ENCODE measurements around the gene ASPHD2. TPM values are rescaled to one million over a fixed set of nuclear protein-coding genes. Genes with fewer than 3 reads are reported as not detected.

ASPHD2 gene
- polyA plus RNA-seq, 1 of the 3 experiments (the other 2 are of a cell fraction), result 2.2 TPM

DNA sequence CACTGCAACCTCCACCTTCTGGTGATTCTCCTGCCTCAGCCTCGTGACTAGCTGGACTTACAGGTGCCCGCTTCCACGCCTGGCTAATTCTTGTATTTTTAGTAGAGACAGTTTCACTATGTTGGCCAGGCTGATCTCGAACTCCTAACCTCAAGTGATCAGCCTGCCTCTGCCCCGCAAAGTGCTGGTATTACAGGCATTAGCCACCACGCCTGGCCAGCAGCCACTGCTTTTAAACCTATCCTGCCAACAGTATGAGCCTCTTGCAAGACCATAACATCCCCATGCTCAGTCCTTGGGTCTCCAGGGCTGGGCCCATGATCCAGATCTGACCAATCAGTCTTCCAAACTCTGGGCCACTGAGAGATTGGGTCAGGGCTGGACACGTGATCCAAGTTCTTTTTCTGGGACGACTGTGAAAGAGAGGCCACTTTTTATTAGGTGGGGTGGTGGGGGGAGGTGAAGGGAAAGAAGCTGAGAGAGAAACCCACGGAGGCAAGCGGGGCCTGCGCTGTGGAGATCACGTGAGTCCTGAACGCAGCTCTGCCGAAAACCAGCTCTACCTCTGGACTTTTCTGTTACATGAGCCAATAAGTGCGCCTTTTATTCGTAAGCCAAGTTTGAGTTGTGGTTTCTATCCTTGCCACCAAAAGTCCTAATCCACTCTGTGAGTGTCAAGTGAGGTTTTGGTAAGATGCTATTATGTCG is 17.9 kb downstream of the ASPHD2 start:
- Histone ChIP-seq H2AFZ (ENCODE audit: low read depth) (no peak overlapping the region), H4K20me1 (ENCODE audit: insufficient read depth) (no peaks in the 10 kb centered on the region), H3K27ac (ENCODE audit: low read depth in 2 of 2, low read length in 1 of 2) (no peak overlapping the region), H3K4me3 (ENCODE audit: low read depth in 2 of 2, low read length in 1 of 2) (no peak overlapping the region), H3K9me3 (no peaks in the 10 kb centered on the region), H3K4me1 (ENCODE audit: control insufficient read depth in 1 of 2, insufficient read depth in 2 of 2, low read depth in 1 of 2, low read length in 1 of 2) (no peaks in the 10 kb centered on the region; a peak in 1 of 4 replicates), H3K9ac (no peak overlapping the region), H3K9me2 (no peaks in the 10 kb centered on the region), H3K27me3 (ENCODE audit: insufficient read depth) (no peaks in the 10 kb centered on the region), H3K36me3 (replicated peaks in 1 of 2; ENCODE audit: control insufficient read depth in 1 of 2, insufficient read depth in 2 of 2, low read length in 1 of 2) (peaks cover 0 to 15% of the 10 kb centered on the region in 2 experiments), H3K79me2 (ENCODE audit: insufficient read depth) (no peaks in the 10 kb centered on the region), H3F3A (replicated peaks; ENCODE audit: insufficient read depth) (no peaks in the 10 kb centered on the region), H3K4me2 (no peak overlapping the region)
- WGBS (ENCODE audit: low lambda C conversion rate), result 89% methylated on average over 17 of the region's 17 CpGs
- ChIA-PET CTCF (interaction anchor here (2.4 kb wide), 1 partner anchor 15 kb away, joined by 10 read pairs; no protein-coding TSS in a partner anchor), POLR2A (no interaction called here)
- no peak for DNase-seq
- TF ChIP-seq NFIC (IDR thresholded peaks at IDR 0.05; ENCODE audit: borderline replicate concordance), result no peak
- TF ChIP-seq, protein P1, sequence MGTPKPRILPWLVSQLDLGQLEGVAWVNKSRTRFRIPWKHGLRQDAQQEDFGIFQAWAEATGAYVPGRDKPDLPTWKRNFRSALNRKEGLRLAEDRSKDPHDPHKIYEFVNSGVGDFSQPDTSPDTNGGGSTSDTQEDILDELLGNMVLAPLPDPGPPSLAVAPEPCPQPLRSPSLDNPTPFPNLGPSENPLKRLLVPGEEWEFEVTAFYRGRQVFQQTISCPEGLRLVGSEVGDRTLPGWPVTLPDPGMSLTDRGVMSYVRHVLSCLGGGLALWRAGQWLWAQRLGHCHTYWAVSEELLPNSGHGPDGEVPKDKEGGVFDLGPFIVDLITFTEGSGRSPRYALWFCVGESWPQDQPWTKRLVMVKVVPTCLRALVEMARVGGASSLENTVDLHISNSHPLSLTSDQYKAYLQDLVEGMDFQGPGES (IDR thresholded peaks at IDR 0.05; ENCODE audit: low read depth, low read length), result no peak
- TF ChIP-seq EP300 (IDR thresholded peaks at IDR 0.05; ENCODE audit: borderline replicate concordance in 1 of 2, low read depth in 1 of 2, low read length in 1 of 2), result no peak
- TF ChIP-seq, protein P2, sequence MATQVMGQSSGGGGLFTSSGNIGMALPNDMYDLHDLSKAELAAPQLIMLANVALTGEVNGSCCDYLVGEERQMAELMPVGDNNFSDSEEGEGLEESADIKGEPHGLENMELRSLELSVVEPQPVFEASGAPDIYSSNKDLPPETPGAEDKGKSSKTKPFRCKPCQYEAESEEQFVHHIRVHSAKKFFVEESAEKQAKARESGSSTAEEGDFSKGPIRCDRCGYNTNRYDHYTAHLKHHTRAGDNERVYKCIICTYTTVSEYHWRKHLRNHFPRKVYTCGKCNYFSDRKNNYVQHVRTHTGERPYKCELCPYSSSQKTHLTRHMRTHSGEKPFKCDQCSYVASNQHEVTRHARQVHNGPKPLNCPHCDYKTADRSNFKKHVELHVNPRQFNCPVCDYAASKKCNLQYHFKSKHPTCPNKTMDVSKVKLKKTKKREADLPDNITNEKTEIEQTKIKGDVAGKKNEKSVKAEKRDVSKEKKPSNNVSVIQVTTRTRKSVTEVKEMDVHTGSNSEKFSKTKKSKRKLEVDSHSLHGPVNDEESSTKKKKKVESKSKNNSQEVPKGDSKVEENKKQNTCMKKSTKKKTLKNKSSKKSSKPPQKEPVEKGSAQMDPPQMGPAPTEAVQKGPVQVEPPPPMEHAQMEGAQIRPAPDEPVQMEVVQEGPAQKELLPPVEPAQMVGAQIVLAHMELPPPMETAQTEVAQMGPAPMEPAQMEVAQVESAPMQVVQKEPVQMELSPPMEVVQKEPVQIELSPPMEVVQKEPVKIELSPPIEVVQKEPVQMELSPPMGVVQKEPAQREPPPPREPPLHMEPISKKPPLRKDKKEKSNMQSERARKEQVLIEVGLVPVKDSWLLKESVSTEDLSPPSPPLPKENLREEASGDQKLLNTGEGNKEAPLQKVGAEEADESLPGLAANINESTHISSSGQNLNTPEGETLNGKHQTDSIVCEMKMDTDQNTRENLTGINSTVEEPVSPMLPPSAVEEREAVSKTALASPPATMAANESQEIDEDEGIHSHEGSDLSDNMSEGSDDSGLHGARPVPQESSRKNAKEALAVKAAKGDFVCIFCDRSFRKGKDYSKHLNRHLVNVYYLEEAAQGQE (IDR thresholded peaks at IDR 0.05; ENCODE audit: low read depth, low read length), result no peak
- TF ChIP-seq SIN3A (IDR thresholded peaks at IDR 0.05; ENCODE audit: borderline replicate concordance, low read depth, low read length), result no peak
- TF ChIP-seq POLR2AphosphoS5 (IDR thresholded peaks at IDR 0.05; ENCODE audit: low read depth, low read length), result no peak
- TF ChIP-seq, protein P3, sequence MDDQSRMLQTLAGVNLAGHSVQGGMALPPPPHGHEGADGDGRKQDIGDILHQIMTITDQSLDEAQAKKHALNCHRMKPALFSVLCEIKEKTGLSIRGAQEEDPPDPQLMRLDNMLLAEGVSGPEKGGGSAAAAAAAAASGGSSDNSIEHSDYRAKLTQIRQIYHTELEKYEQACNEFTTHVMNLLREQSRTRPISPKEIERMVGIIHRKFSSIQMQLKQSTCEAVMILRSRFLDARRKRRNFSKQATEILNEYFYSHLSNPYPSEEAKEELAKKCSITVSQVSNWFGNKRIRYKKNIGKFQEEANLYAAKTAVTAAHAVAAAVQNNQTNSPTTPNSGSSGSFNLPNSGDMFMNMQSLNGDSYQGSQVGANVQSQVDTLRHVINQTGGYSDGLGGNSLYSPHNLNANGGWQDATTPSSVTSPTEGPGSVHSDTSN (IDR thresholded peaks at IDR 0.05), result no peak
- no peak for TF ChIP-seq MEF2A (IDR thresholded peaks at IDR 0.05; ENCODE audit: borderline replicate concordance, low read depth)
- TF ChIP-seq NRF1 (IDR thresholded peaks at IDR 0.05; ENCODE audit: low read depth, low read length), result no peak

Measured in SK-N-SH (cell line).